HCT116 (cell line): ENCODE data around the gene PRR35. TPM values are rescaled to one million over a fixed set of nuclear protein-coding genes. Genes with fewer than 3 reads are reported as not detected.

Source experiments
- ATAC-seq: fragments of 200-7000 bp; cut with Tn5 transposase; 2 replicates; pipeline ENCODE4 v1.9.1; 2020; ENCODE audit warnings: mild to moderate bottlenecking, moderate library complexity
- BruUV-seq: library from RNA; stranded (reverse); fragments of 400-500 nt; replicated peaks from 2 replicates; lab custom pipeline; 2021; lab: Mats Ljungman, UMichigan
- CTCF ChIA-PET: fragments of 300-600 bp; sonication (Branson Sonifier 250); formaldehyde crosslinking; loops from one replicate; lab custom pipeline; 2021; ENCODE audit warnings: antibody characterized with exemption; lab: Charles Lee
- POLR2A ChIA-PET: fragments of 300-600, 350-600 bp; sonication (Branson Sonifier 250); formaldehyde crosslinking; loops from one replicate; lab custom pipeline; 2021; ENCODE audit warnings: antibody characterized with exemption; lab: Charles Lee
- RAD21 ChIA-PET, 2 experiments: fragments of 300-600 bp; sonication (Branson Sonifier 250); formaldehyde crosslinking; loops; one replicate each; lab custom pipeline; 2023; ENCODE audit warnings: low total read pairs in 2 of 2; ENCODE audit not compliant: uncharacterized antibody in 2 of 2, unreplicated experiment in 2 of 2, low non-redundant PET in 1 of 2; lab: Charles Lee
- DNase-seq: peaks from one replicate; pipeline ENCODE4 v3.0.0-alpha.2; 2010; ENCODE audit warnings: low read depth, low spot score
- H2AFZ ChIP-seq: fragments of 200-600 bp; shearing (Covaris generic), sonication (generic); 2 replicates; pipeline ENCODE4 v1.6.1; 2017; ENCODE audit warnings: low read depth, mixed run types, mixed read lengths, antibody characterized with exemption, low read length; ENCODE audit not compliant: poor library complexity, severe bottlenecking
- H3K27ac ChIP-seq: 2 replicates; pipeline ENCODE4 v1.5.1; 2012; ENCODE audit warnings: low read depth, low read length
- H3K27me3 ChIP-seq: fragments of 200-600 bp; sonication (generic); 2 replicates; pipeline ENCODE4 v1.6.1; 2016; ENCODE audit warnings: mixed run types, low read length, mixed read lengths; ENCODE audit not compliant: insufficient read depth
- H3K36me3 ChIP-seq, 2 experiments: fragments of 200-500 bp in 1 of 2; fragments of 200-600 bp in 1 of 2; sonication (Bioruptor generic) in 1 of 2; sonication (generic) in 1 of 2; 2 replicates each; pipeline versions ENCODE4 v1.5.1 to v1.6.1; 2014 to 2016; ENCODE audit warnings: low read length in 2 of 2, inconsistent platforms in 1 of 2, mixed read lengths in 1 of 2, mixed run types in 1 of 2; ENCODE audit not compliant: insufficient read depth in 2 of 2, control insufficient read depth in 1 of 2
- H3K4me1 ChIP-seq, 2 experiments: fragments of 200-600 bp in 1 of 2; sonication (generic) in 1 of 2; 2 replicates each; pipeline versions ENCODE4 v1.5.1 to v1.6.1; 2012 to 2017; ENCODE audit warnings: low read length in 2 of 2, inconsistent platforms in 1 of 2, mild to moderate bottlenecking in 1 of 2, mixed read lengths in 1 of 2, mixed run types in 1 of 2, moderate library complexity in 1 of 2; ENCODE audit not compliant: insufficient read depth in 2 of 2, control insufficient read depth in 1 of 2
- H3K4me2 ChIP-seq: fragments of 200-600 bp; sonication (generic); 2 replicates; pipeline ENCODE4 v1.6.1; 2017; ENCODE audit warnings: mixed run types, low read length, mixed read lengths
- H3K4me3 ChIP-seq, 2 experiments: fragments of 200-600 bp in 1 of 2; sonication (generic) in 1 of 2; replicated peaks in 1 of 2; 2 replicates each; pipeline ENCODE4 v1.5.1; 2011 to 2016; ENCODE audit warnings: low read length in 2 of 2, control low read depth in 1 of 2, low read depth in 1 of 2, mild to moderate bottlenecking in 1 of 2, mixed read lengths in 1 of 2, mixed run types in 1 of 2
- H3K79me2 ChIP-seq: fragments of 200-600 bp; sonication (generic); 2 replicates; pipeline ENCODE4 v1.6.1; 2017; ENCODE audit warnings: mild to moderate bottlenecking, mixed run types, low read length, moderate library complexity, mixed read lengths; ENCODE audit not compliant: insufficient read depth
- H3K9ac ChIP-seq: fragments of 200-600 bp; sonication (generic); 2 replicates; pipeline ENCODE4 v1.6.1; 2016; ENCODE audit warnings: low read length, mixed read lengths
- H3K9me2 ChIP-seq: fragments of 200-600 bp; sonication (generic), shearing (Covaris generic); 2 replicates; pipeline ENCODE4 v1.6.1; 2017; ENCODE audit warnings: mixed run types, mild to moderate bottlenecking, moderate library complexity; ENCODE audit not compliant: insufficient read depth
- H3K9me3 ChIP-seq, 2 experiments: fragments of 200-500 bp in 1 of 2; fragments of 200-600 bp in 1 of 2; sonication (Bioruptor generic) in 1 of 2; sonication (generic) in 1 of 2; 2 replicates each; pipeline ENCODE4 v1.6.1; 2014 to 2017; ENCODE audit warnings: low read length in 2 of 2, mixed read lengths in 2 of 2, inconsistent platforms in 1 of 2, low read depth in 1 of 2, mild to moderate bottlenecking in 1 of 2, mixed run types in 1 of 2, moderate library complexity in 1 of 2; ENCODE audit not compliant: control insufficient read depth in 1 of 2, insufficient read depth in 1 of 2
- H4K20me1 ChIP-seq: fragments of 200-600 bp; sonication (generic), shearing (Covaris generic); 2 replicates; pipeline ENCODE4 v1.6.1; 2017; ENCODE audit warnings: mixed run types, mild to moderate bottlenecking, moderate library complexity; ENCODE audit not compliant: insufficient read depth
- ELF1 ChIP-seq: IDR thresholded peaks from 2 replicates; pipeline ENCODE4 v1.6.1; 2012; ENCODE audit warnings: low read depth, borderline replicate concordance
- FOSL1 ChIP-seq: IDR thresholded peaks from 2 replicates; pipeline ENCODE4 v1.6.1; 2012; ENCODE audit warnings: low read depth
- POLR2AphosphoS5 ChIP-seq: IDR thresholded peaks from 2 replicates; pipeline ENCODE4 v1.6.1; 2011; ENCODE audit warnings: mild to moderate bottlenecking, low read depth, low read length, moderate library complexity
- REST ChIP-seq: IDR thresholded peaks from 2 replicates; pipeline ENCODE4 v1.6.1; 2012; ENCODE audit warnings: low read depth
- TCF7L2 ChIP-seq: IDR thresholded peaks from 2 replicates; pipeline ENCODE4 v1.7.0; 2011; ENCODE audit warnings: borderline replicate concordance, inconsistent platforms; ENCODE audit not compliant: insufficient read depth, insufficient read length; ENCODE audit errors: extremely low read depth
- YY1 ChIP-seq: IDR thresholded peaks from 2 replicates; pipeline ENCODE4 v1.6.1; 2011; ENCODE audit warnings: low read length, low read depth, moderate library complexity, mild to moderate bottlenecking; ENCODE audit not compliant: insufficient replicate concordance; ENCODE audit errors: extremely low read depth
- ZNF274 ChIP-seq: fragments of 200-500 bp; sonication (Bioruptor generic); IDR thresholded peaks from 2 replicates; pipeline ENCODE4 v1.6.1; 2014; ENCODE audit warnings: mild to moderate bottlenecking, low read depth, low read length, inconsistent platforms
- intact Hi-C: fragments of 100-400 bp; cut with micrococcal nuclease; formaldehyde crosslinking; loops from 2 replicates; pipeline ENCODE4 v1.10.0; 2022
- total RNA-seq: library from RNA; stranded (reverse); gene quantifications from one replicate; pipeline ENCODE4 v1.2.1, GENCODE V29; 2021; ENCODE audit not compliant: unreplicated experiment

The PRR35 gene
- total RNA-seq, 1 experiment from 2014 or later, result not detected

GRCh38 chr16:546909-547770 lies 13.1 kb upstream of the PRR35 start:
- H3K9me2 ChIP-seq, result no peaks in the 10 kb centered on the region
- RAD21 ChIA-PET, result no interaction called here
- H3K4me3 ChIP-seq, result no peak overlapping the region
- H3K36me3 ChIP-seq, result no peaks in the 10 kb centered on the region
- H2AFZ ChIP-seq, result no peak overlapping the region
- no peaks in the 10 kb centered on the region for H4K20me1 ChIP-seq
- POLR2A ChIA-PET, result no interaction called here
- DNase-seq, result no peak
- no TSS peak for BruUV-seq
- H3K9ac ChIP-seq, result no peak overlapping the region
- no peak overlapping the region for H3K27ac ChIP-seq
- CTCF ChIA-PET, result no interaction called here
- no peaks in the 10 kb centered on the region for H3K27me3 ChIP-seq
- no peak overlapping the region for H3K4me2 ChIP-seq
- H3K9me3 ChIP-seq, result no peaks in the 10 kb centered on the region
- peaks cover 16% of the 10 kb centered on the region for H3K79me2 ChIP-seq
- intact Hi-C loops, result no loop called here
- TF ChIP-seq ELF1 (no peak), ZNF274 (no peak), TCF7L2 (no peak), POLR2AphosphoS5 (no peak), FOSL1 (no peak), YY1 (no peak), REST (no peak)
- TF ChIP-seq, all 23 proteins: peak for 0
- no peaks in the 10 kb centered on the region for H3K4me1 ChIP-seq
- ATAC-seq, result 0 out of 2 replicates have a peak, but pooled peaks have one; percentile 39
